GM21737 (cell line): ENCODE results near the gene INHA.
A peak's percentile ranks its signal among the peaks of the same experiment; 100 is the strongest.

Source experiments
- ATAC-seq: cut with Tn5 transposase; IDR thresholded peaks from one replicate; pipeline ENCODE4 v1.9.1; 2021; ENCODE audit warnings: mild to moderate bottlenecking, moderate library complexity; ENCODE audit not compliant: unreplicated experiment

Gene INHA

GRCh38 chr2:219572237-219573001, at the start of gene INHA:
Gene INHA (plus strand): TSS chr2:219572310. CDS start chr2:219572375, 65 bp downstream.
- ATAC-seq = no peak

GRCh38 chr2:219523031-219523671, 49.0 kb upstream of the INHA start:
- no peak for ATAC-seq

GRCh38 chr2:219524817-219525216, 47.3 kb upstream of the INHA start:
- ATAC-seq = no peak

DNA sequence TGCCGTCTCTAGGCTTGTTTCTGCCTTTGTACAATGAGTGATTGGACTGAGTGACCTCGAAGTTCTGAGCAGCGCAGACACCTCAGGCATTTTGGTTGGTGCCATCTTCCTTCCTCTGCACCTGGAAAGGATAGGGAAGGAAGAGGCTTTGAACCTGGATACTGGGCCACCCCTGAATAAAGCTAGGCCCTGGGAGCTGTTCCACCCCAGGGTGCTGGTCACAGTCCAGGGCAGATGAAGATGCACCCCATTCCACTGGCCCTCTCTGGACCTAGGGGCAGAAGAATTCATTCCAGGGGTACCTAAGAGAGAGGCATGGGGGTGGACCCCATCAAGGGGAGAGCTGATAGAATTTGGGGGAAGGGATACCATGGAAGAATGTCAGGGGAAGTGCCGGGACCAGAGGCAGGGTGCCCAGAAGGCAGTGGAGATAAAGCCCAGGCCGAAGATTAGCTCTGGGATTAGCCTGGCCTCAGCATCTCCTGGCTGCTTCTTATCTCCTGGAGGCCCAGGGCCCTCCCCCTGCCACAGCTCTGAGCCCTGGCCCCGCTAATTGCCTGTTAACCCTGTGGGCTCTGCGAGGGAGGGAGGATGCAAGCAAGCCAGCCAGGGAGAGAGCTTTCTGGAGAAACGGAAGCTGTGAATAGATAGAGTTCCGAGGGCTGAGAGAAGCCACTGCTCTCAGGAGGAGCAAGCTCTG, 46.4 kb upstream of the INHA start:
- no peak for ATAC-seq

DNA sequence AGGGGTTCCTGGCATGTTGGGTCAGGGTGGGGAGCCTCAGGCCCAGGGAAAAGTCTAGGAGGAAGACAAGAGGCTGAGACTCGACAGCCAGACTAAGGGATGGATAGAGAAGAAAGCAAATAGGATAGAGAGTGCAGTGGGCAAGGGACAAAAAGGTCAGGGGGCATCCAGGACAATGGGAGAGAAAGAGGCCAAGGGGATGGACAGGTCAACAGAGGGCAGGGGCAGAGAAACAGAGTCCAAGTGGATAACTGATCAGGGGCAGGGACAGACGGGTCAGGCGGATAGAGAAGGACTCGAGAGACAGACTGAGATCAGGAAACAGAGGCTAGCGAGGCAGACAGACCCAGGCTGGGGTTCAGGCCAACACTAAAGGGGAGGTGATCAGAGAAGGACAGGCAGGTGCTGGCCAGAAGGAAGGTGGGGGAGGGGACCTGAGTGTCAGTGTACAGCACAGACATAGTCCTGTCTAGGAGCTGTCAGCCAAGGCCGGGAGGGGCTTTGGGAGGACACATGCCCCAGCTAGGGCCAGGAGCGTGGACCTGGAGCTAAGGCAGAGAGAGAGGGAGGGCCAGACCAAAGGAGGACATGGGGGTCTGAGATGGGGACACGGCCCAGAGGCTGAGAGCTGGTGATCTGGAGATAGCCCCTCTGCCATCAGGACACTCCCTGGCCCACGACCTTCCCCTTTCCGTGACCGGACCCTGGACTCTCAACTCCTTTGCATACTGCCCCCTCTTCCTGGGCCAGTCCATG, 45.6 kb upstream of the INHA start:
- ATAC-seq = no peak

GRCh38 chr2:219527076-219527394, 45.1 kb upstream of the INHA start:
- no peak for ATAC-seq

- ATAC-seq = no peak
Measured at GRCh38 chr2:219527472-219527871, 44.6 kb upstream of the INHA start.

GRCh38 chr2:219530048-219530963, 41.8 kb upstream of the INHA start:
- ATAC-seq = peak; percentile 75

GRCh38 chr2:219531639-219532377, 40.3 kb upstream of the INHA start:
- ATAC-seq = no peak

DNA sequence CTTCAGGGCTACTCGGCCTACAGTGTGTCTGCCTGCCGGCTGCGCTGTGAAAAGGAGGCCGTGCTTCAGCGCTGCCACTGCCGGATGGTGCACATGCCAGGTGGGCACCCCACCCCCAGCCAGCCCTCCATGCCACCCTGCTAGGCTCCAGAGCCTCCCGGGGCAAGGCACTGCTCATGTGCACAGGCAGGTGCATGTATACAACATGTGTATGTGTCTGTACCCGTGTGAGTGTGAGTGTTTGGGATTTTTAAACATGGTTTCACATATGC, 39.8 kb upstream of the INHA start:
- no peak for ATAC-seq

DNA sequence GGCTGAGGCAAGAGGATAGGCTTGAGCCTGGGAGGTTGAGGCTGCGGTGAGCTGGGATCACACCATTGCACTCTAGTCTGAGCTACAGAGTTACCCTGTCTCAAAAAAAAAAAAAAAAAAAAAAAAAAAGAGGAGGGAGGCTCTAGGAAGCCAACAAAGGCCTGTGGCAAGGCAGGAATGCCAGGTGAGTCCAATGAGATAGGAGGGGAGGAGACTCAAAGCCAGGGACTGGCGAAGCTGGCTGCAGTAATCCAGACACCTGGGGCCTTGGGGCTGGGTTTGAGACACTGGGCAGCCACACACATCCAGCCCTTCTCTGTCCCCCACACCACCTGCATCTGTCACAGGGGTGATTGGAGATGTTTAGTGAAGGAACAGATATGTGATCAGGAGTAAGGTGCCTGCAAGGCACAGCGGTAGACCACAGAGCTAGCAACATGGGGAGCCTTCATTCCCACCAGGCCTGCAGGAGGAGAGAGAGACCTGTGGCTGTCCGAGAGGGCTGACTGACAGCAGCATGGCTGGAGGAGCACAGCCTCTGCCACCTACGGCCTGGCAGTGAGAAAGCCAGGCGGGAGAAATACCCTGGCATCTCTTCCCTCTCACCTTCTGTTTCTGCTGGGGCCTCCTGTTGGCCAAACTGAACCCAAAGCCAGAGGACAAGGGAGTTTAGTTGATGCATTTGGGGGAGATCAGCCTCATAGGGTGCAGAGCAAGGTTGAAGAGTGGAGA, 38.0 kb upstream of the INHA start:
- ATAC-seq = no peak

DNA sequence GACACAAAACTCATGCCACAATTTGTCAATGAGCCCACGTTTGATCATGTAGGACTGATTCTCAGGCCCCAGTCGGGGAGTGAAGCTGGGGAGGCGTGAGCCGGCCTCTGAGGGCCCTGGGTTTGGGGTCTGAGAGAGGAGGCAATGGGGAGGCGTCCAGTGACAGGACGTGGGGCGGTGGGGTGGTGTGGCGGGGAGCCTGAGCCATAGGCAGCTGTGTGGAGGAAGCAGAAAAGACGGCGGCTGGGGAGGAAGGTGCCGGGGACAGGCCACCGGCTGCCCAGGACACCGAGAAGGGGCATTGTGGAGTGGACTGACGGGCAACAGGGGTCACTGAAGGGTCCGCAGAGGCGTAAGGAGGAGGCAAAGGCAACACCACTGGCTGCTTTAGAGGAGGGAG, 35.7 kb upstream of the INHA start:
- no peak for ATAC-seq

DNA sequence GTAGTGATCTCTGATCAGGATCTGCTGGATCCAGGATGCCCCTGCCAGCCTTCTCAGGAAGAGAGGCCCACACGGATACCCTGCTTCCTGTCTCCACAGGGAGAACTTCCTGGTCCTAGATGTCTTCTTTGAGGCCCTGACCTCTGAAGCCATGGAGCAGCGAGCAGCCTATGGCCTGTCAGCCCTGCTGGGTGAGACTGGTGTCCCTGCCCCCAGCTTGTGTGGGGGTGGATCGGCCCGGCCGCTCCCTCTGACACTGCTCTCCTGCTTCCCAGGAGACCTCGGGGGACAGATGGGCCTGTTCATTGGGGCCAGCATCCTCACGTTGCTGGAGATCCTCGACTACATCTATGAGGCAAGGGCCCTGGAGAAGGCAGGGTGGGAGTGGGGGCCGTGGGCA, 35.1 kb upstream of the INHA start:
- ATAC-seq = no peak

- ATAC-seq = no peak
Measured at GRCh38 chr2:219537657-219538488, 34.2 kb upstream of the INHA start.

DNA sequence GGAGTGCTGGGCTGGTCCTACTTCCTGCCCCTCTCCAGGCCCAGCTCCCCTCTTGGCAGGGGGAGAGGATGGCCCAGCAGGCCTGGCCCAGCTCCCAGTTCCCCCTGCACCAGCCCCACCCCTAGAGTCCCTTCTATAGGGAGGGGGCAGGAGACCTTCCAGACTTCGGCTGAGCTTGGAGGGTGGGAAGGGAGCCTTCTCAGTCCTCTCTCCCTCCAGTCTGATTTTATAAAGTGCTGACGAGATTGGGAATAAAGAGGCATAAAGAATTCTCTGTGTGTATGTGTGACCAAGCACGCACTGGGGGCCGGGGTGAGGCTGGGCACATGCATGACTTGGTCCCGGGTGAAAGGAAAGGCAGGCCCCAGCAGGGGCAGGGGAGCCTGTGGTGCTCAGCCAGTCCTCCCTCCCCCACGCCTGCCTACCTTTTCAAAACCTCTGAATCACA, 33.6 kb upstream of the INHA start:
- ATAC-seq = no peak

DNA sequence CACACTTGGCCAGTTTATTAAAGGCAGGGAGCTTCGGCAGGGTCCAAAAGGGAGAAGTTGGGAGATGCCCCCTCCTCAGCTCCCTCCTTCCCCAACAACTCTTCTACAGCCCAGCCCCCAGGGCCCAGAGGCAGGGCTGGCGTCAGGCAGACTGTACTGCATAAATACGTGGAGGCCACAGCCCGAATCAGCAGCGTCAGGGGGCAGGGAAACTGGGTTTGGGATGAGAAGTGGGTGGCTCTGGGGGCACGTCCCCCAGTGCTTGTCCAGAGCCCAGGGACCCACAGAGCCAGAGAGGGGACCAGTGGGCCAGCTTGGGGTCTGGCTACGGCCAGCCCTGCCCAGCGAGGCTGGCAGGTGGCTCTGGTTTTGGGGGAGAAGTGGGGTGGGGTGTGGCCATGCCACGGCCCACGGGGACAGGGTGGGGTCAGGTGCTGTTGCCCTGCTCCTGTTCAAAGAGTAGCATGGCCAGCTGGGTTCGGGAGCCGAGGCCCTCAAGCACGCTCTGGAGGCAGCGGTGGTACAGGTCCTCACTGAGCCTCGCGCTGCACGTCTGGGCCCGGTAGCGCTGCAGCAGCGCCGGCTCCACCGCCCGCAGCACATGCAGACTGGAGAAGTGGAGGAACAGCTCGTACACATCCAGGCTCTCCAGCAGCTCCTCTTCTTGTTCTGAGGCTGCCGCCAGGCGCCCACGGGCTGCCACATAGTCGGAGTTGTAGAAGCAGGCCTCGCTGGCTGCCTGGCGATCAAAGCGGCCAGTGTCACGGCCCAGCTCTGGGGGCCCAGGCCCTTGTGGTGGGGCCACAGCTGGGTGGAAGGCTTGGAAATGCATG, 32.9 kb upstream of the INHA start:
- no peak for ATAC-seq

GRCh38 chr2:219539926-219540678, 32.0 kb upstream of the INHA start:
- ATAC-seq = no peak
